HCT116 (cell line): Measurements from ENCODE around the gene PRRC2A. TPM values are rescaled to one million over a fixed set of nuclear protein-coding genes. Genes with fewer than 3 reads are reported as not detected.

ENCODE experiments used
- ATAC-seq: fragments of 200-7000 bp; cut with Tn5 transposase; 2 replicates; pipeline ENCODE4 v1.9.1; 2020; ENCODE audit warnings: mild to moderate bottlenecking, moderate library complexity
- BruUV-seq: library from RNA; stranded (reverse); fragments of 400-500 nt; replicated peaks from 2 replicates; lab custom pipeline; 2021; lab: Mats Ljungman, UMichigan
- CTCF ChIA-PET: fragments of 300-600 bp; sonication (Branson Sonifier 250); formaldehyde crosslinking; loops from one replicate; lab custom pipeline; 2021; ENCODE audit warnings: antibody characterized with exemption; lab: Charles Lee
- POLR2A ChIA-PET: fragments of 300-600, 350-600 bp; sonication (Branson Sonifier 250); formaldehyde crosslinking; loops from one replicate; lab custom pipeline; 2021; ENCODE audit warnings: antibody characterized with exemption; lab: Charles Lee
- RAD21 ChIA-PET, 2 experiments: fragments of 300-600 bp; sonication (Branson Sonifier 250); formaldehyde crosslinking; loops; one replicate each; lab custom pipeline; 2023; ENCODE audit warnings: low total read pairs in 2 of 2; ENCODE audit not compliant: uncharacterized antibody in 2 of 2, unreplicated experiment in 2 of 2, low non-redundant PET in 1 of 2; lab: Charles Lee
- DNase-seq: peaks from one replicate; pipeline ENCODE4 v3.0.0-alpha.2; 2010; ENCODE audit warnings: low read depth, low spot score
- H2AFZ ChIP-seq: fragments of 200-600 bp; shearing (Covaris generic), sonication (generic); 2 replicates; pipeline ENCODE4 v1.6.1; 2017; ENCODE audit warnings: low read depth, mixed run types, mixed read lengths, antibody characterized with exemption, low read length; ENCODE audit not compliant: poor library complexity, severe bottlenecking
- H3K27ac ChIP-seq: 2 replicates; pipeline ENCODE4 v1.5.1; 2012; ENCODE audit warnings: low read depth, low read length
- H3K27me3 ChIP-seq: fragments of 200-600 bp; sonication (generic); 2 replicates; pipeline ENCODE4 v1.6.1; 2016; ENCODE audit warnings: mixed run types, low read length, mixed read lengths; ENCODE audit not compliant: insufficient read depth
- H3K36me3 ChIP-seq, 2 experiments: fragments of 200-500 bp in 1 of 2; fragments of 200-600 bp in 1 of 2; sonication (Bioruptor generic) in 1 of 2; sonication (generic) in 1 of 2; 2 replicates each; pipeline versions ENCODE4 v1.5.1 to v1.6.1; 2014 to 2016; ENCODE audit warnings: low read length in 2 of 2, inconsistent platforms in 1 of 2, mixed read lengths in 1 of 2, mixed run types in 1 of 2; ENCODE audit not compliant: insufficient read depth in 2 of 2, control insufficient read depth in 1 of 2
- H3K4me1 ChIP-seq, 2 experiments: fragments of 200-600 bp in 1 of 2; sonication (generic) in 1 of 2; 2 replicates each; pipeline versions ENCODE4 v1.5.1 to v1.6.1; 2012 to 2017; ENCODE audit warnings: low read length in 2 of 2, inconsistent platforms in 1 of 2, mild to moderate bottlenecking in 1 of 2, mixed read lengths in 1 of 2, mixed run types in 1 of 2, moderate library complexity in 1 of 2; ENCODE audit not compliant: insufficient read depth in 2 of 2, control insufficient read depth in 1 of 2
- H3K4me2 ChIP-seq: fragments of 200-600 bp; sonication (generic); 2 replicates; pipeline ENCODE4 v1.6.1; 2017; ENCODE audit warnings: mixed run types, low read length, mixed read lengths
- H3K4me3 ChIP-seq, 2 experiments: fragments of 200-600 bp in 1 of 2; sonication (generic) in 1 of 2; replicated peaks in 1 of 2; 2 replicates each; pipeline ENCODE4 v1.5.1; 2011 to 2016; ENCODE audit warnings: low read length in 2 of 2, control low read depth in 1 of 2, low read depth in 1 of 2, mild to moderate bottlenecking in 1 of 2, mixed read lengths in 1 of 2, mixed run types in 1 of 2
- H3K79me2 ChIP-seq: fragments of 200-600 bp; sonication (generic); 2 replicates; pipeline ENCODE4 v1.6.1; 2017; ENCODE audit warnings: mild to moderate bottlenecking, mixed run types, low read length, moderate library complexity, mixed read lengths; ENCODE audit not compliant: insufficient read depth
- H3K9ac ChIP-seq: fragments of 200-600 bp; sonication (generic); 2 replicates; pipeline ENCODE4 v1.6.1; 2016; ENCODE audit warnings: low read length, mixed read lengths
- H3K9me2 ChIP-seq: fragments of 200-600 bp; sonication (generic), shearing (Covaris generic); 2 replicates; pipeline ENCODE4 v1.6.1; 2017; ENCODE audit warnings: mixed run types, mild to moderate bottlenecking, moderate library complexity; ENCODE audit not compliant: insufficient read depth
- H3K9me3 ChIP-seq, 2 experiments: fragments of 200-500 bp in 1 of 2; fragments of 200-600 bp in 1 of 2; sonication (Bioruptor generic) in 1 of 2; sonication (generic) in 1 of 2; 2 replicates each; pipeline ENCODE4 v1.6.1; 2014 to 2017; ENCODE audit warnings: low read length in 2 of 2, mixed read lengths in 2 of 2, inconsistent platforms in 1 of 2, low read depth in 1 of 2, mild to moderate bottlenecking in 1 of 2, mixed run types in 1 of 2, moderate library complexity in 1 of 2; ENCODE audit not compliant: control insufficient read depth in 1 of 2, insufficient read depth in 1 of 2
- H4K20me1 ChIP-seq: fragments of 200-600 bp; sonication (generic), shearing (Covaris generic); 2 replicates; pipeline ENCODE4 v1.6.1; 2017; ENCODE audit warnings: mixed run types, mild to moderate bottlenecking, moderate library complexity; ENCODE audit not compliant: insufficient read depth
- CTCF ChIP-seq, 3 experiments: fragments of 200-600 bp in 1 of 3; sonication (generic) in 1 of 3; IDR thresholded peaks in 2 of 3; conservative IDR thresholded peaks in 1 of 3; 2 replicates each; pipeline ENCODE4 v1.5.1; 2012 to 2017; ENCODE audit warnings: low read depth in 2 of 3, low read length in 2 of 3, antibody characterized with exemption in 1 of 3, borderline replicate concordance in 1 of 3, control low read depth in 1 of 3, mild to moderate bottlenecking in 1 of 3, mixed read lengths in 1 of 3, mixed run types in 1 of 3, moderate library complexity in 1 of 3; ENCODE audit not compliant: insufficient read depth in 1 of 3
- EGR1 ChIP-seq: IDR thresholded peaks from 2 replicates; pipeline ENCODE4 v1.6.1; 2012; ENCODE audit warnings: low read depth
- SIN3A ChIP-seq: IDR thresholded peaks from 2 replicates; pipeline ENCODE4 v1.6.1; 2012; ENCODE audit warnings: low read depth
- YY1 ChIP-seq: IDR thresholded peaks from 2 replicates; pipeline ENCODE4 v1.6.1; 2011; ENCODE audit warnings: low read length, low read depth, moderate library complexity, mild to moderate bottlenecking; ENCODE audit not compliant: insufficient replicate concordance; ENCODE audit errors: extremely low read depth
- ZFX ChIP-seq: fragments of 450-650 bp; IDR thresholded peaks from 2 replicates; pipeline ENCODE4 v1.6.1; 2017
- intact Hi-C: fragments of 100-400 bp; cut with micrococcal nuclease; formaldehyde crosslinking; loops from 2 replicates; pipeline ENCODE4 v1.10.0; 2022
- total RNA-seq: library from RNA; stranded (reverse); gene quantifications from one replicate; pipeline ENCODE4 v1.2.1, GENCODE V29; 2021; ENCODE audit not compliant: unreplicated experiment

Gene PRRC2A
- total RNA-seq, 1 experiment from 2014 or later: 250 TPM

DNA sequence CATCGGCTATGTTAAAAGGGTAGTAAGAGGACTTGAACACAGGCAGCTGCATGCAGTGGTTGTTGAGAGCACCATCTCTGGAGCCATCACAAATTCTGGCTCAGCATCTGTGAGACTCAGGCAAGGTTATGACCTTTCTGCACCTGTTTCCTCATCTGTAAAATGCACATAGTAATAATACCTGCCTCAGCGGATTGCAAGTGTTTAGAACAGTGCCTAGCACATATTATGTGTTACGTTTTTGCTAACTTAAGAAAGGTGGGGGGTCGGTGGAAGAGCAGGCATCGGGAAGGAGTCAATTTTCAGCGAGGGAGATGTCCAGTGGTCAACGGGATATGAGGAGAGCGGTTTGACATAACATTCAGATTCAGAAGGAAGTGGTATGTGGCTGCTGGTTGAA lies 57.4 kb downstream of the PRRC2A start:
- H3K9me3 ChIP-seq: no peaks in the 10 kb centered on the region
- no peak overlapping the region for H2AFZ ChIP-seq
- ATAC-seq: no peak
- intact Hi-C loops: no loop called here
- no peak overlapping the region for H3K27ac ChIP-seq
- no peaks in the 10 kb centered on the region for H4K20me1 ChIP-seq
- RAD21 ChIA-PET: interaction anchor here in 1 of 2 experiments (0.5 kb wide), 1 partner anchor 27 kb away, joined by 3 read pairs; no protein-coding TSS in a partner anchor
- DNase-seq: no peak
- H3K4me1 ChIP-seq: peaks cover 4 to 19% of the 10 kb centered on the region in 2 experiments; a peak in 3 of 4 replicates
- BruUV-seq: no TSS peak
- no peaks in the 10 kb centered on the region for H3K9me2 ChIP-seq
- POLR2A ChIA-PET: no interaction called here
- CTCF ChIA-PET: no interaction called here
- no peaks in the 10 kb centered on the region for H3K27me3 ChIP-seq
- H3K79me2 ChIP-seq: no peaks in the 10 kb centered on the region
- H3K9ac ChIP-seq: no peak overlapping the region
- TF ChIP-seq SIN3A (no peak), EGR1 (no peak), ZFX (no peak), YY1 (no peak), CTCF (IDR thresholded peaks at IDR 0.05 in 2 of 3, conservative IDR thresholded peaks at IDR 0.05 in 1 of 3; ENCODE audit: borderline replicate concordance in 1 of 3, insufficient read depth in 1 of 3, low read depth in 2 of 3, low read length in 2 of 3) (no peak)
- TF ChIP-seq, all 23 proteins: peak for 0
- H3K36me3 ChIP-seq: no peaks in the 10 kb centered on the region; a peak in 1 of 4 replicates
- H3K4me2 ChIP-seq: no peak overlapping the region
- no peak overlapping the region for H3K4me3 ChIP-seq
